HepG2 (cell line): ENCODE results near the gene LRRC45. TPM values are rescaled to one million over a fixed set of nuclear protein-coding genes. Genes with fewer than 3 reads are reported as not detected.
A peak's percentile ranks its signal among the peaks of the same experiment; 100 is the strongest.

Experiments
- ELF4 ChIP-seq: sonication (generic); formaldehyde crosslinking; IDR thresholded peaks from 2 replicates; pipeline ENCODE4 v1.5.0; 2020; ENCODE audit warnings: missing genetic modification reagents, mild to moderate bottlenecking, moderate library complexity, borderline replicate concordance
- GMEB1 ChIP-seq: sonication (generic); formaldehyde crosslinking; IDR thresholded peaks from 2 replicates; pipeline ENCODE4 v1.5.1; 2020; ENCODE audit warnings: missing genetic modification reagents, mild to moderate bottlenecking, borderline replicate concordance
- HMG20B ChIP-seq: conservative IDR thresholded peaks from 2 replicates; pipeline ENCODE4 v1.6.1; 2016; ENCODE audit warnings: missing genetic modification reagents, missing compliant biosample characterization
- ZBTB33 ChIP-seq: sonication (generic); formaldehyde crosslinking; IDR thresholded peaks from 2 replicates; pipeline ENCODE4 v1.4.0; 2020; ENCODE audit warnings: missing genetic modification reagents
- ZNF749 ChIP-seq: sonication (generic); formaldehyde crosslinking; IDR thresholded peaks from 2 replicates; pipeline ENCODE4 v1.8.0; 2022; ENCODE audit warnings: mild to moderate bottlenecking, missing genetic modification reagents, moderate library complexity, borderline replicate concordance
- polyA plus RNA-seq, 8 experiments: library from polyadenylated mRNA; depleted of rRNA in 3 of 8; stranded (reverse) in 7 of 8; unstranded in 1 of 8; fragments of >200 nt; fragmentation: Illumina TruSeq in 4 of 8; extraction: Trizol in 4 of 8; gene quantifications; 2 replicates each; pipeline versions ENCODE4 v1.2.1 to v1.2.3, GENCODE V29; 2011 to 2016; ENCODE audit warnings: low read depth in 4 of 8, missing spikeins in 1 of 8, mixed read lengths in 1 of 8; ENCODE audit not compliant: insufficient read depth in 1 of 8
- total RNA-seq, 5 experiments: library from RNA; depleted of rRNA; stranded (reverse); fragments of >200 nt; fragmentation: Illumina TruSeq; extraction: Trizol; gene quantifications; 2 replicates each; pipeline ENCODE4 v1.2.3, GENCODE V29; 2016; ENCODE audit warnings: low read depth in 1 of 5
- TF ChIP-seq, protein P1 (sequence below): sonication (generic); formaldehyde crosslinking; IDR thresholded peaks from 2 replicates; pipeline ENCODE4 v1.8.1; 2022; ENCODE audit warnings: low read depth, mild to moderate bottlenecking, missing genetic modification reagents
- TF ChIP-seq, protein P2 (sequence below): fragments of 450-650 bp; IDR thresholded peaks from 2 replicates; pipeline ENCODE4 v1.6.1; 2016
- TF ChIP-seq, protein P3 (sequence below): sonication (generic); formaldehyde crosslinking; IDR thresholded peaks from 2 replicates; pipeline ENCODE4 v1.9.0; 2021; ENCODE audit warnings: missing genetic modification reagents, borderline replicate concordance
- TF ChIP-seq, protein P4 (sequence below): sonication (generic); formaldehyde crosslinking; IDR thresholded peaks from 2 replicates; pipeline ENCODE4 v1.5.1; 2020; ENCODE audit warnings: mild to moderate bottlenecking, missing genetic modification reagents, moderate library complexity
- TF ChIP-seq, protein P5 (sequence below): sonication (generic); formaldehyde crosslinking; IDR thresholded peaks from 2 replicates; pipeline ENCODE4 v1.9.0; 2021; ENCODE audit warnings: missing genetic modification reagents, mild to moderate bottlenecking, borderline replicate concordance

The LRRC45 gene
- total and polyA plus RNA-seq, 2 of the 13 experiments (the other 11 are each of a cell fraction or from before 2014, with no cell fraction given), result 11.6 to 48.1 TPM

GRCh38 chr17:81994593-81995462, 28.3 kb upstream of the LRRC45 start (continued):
- no peak; the same call in 1 of the 2 replicates for TF ChIP-seq ZBTB33 (CRISPR knock-in tag)
- TF ChIP-seq ELF4, result no peak
- TF ChIP-seq GMEB1 (CRISPR knock-in tag), result no peak
- peak; percentile 97 for TF ChIP-seq ZNF749 (CRISPR knock-in tag)
- TF ChIP-seq, protein P1, sequence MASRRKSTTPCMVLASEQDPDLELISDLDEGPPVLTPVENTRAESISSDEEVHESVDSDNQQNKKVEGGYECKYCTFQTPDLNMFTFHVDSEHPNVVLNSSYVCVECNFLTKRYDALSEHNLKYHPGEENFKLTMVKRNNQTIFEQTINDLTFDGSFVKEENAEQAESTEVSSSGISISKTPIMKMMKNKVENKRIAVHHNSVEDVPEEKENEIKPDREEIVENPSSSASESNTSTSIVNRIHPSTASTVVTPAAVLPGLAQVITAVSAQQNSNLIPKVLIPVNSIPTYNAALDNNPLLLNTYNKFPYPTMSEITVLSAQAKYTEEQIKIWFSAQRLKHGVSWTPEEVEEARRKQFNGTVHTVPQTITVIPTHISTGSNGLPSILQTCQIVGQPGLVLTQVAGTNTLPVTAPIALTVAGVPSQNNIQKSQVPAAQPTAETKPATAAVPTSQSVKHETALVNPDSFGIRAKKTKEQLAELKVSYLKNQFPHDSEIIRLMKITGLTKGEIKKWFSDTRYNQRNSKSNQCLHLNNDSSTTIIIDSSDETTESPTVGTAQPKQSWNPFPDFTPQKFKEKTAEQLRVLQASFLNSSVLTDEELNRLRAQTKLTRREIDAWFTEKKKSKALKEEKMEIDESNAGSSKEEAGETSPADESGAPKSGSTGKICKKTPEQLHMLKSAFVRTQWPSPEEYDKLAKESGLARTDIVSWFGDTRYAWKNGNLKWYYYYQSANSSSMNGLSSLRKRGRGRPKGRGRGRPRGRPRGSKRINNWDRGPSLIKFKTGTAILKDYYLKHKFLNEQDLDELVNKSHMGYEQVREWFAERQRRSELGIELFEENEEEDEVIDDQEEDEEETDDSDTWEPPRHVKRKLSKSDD (CRISPR knock-in tag), result peak; percentile 67; the same call in 1 of the 2 replicates
- TF ChIP-seq, protein P2, sequence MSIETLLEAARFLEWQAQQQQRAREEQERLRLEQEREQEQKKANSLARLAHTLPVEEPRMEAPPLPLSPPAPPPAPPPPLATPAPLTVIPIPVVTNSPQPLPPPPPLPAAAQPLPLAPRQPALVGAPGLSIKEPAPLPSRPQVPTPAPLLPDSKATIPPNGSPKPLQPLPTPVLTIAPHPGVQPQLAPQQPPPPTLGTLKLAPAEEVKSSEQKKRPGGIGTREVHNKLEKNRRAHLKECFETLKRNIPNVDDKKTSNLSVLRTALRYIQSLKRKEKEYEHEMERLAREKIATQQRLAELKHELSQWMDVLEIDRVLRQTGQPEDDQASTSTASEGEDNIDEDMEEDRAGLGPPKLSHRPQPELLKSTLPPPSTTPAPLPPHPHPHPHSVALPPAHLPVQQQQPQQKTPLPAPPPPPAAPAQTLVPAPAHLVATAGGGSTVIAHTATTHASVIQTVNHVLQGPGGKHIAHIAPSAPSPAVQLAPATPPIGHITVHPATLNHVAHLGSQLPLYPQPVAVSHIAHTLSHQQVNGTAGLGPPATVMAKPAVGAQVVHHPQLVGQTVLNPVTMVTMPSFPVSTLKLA, result no peak
- TF ChIP-seq, protein P3, sequence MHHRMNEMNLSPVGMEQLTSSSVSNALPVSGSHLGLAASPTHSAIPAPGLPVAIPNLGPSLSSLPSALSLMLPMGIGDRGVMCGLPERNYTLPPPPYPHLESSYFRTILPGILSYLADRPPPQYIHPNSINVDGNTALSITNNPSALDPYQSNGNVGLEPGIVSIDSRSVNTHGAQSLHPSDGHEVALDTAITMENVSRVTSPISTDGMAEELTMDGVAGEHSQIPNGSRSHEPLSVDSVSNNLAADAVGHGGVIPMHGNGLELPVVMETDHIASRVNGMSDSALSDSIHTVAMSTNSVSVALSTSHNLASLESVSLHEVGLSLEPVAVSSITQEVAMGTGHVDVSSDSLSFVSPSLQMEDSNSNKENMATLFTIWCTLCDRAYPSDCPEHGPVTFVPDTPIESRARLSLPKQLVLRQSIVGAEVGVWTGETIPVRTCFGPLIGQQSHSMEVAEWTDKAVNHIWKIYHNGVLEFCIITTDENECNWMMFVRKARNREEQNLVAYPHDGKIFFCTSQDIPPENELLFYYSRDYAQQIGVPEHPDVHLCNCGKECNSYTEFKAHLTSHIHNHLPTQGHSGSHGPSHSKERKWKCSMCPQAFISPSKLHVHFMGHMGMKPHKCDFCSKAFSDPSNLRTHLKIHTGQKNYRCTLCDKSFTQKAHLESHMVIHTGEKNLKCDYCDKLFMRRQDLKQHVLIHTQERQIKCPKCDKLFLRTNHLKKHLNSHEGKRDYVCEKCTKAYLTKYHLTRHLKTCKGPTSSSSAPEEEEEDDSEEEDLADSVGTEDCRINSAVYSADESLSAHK, result no peak
- no peak for TF ChIP-seq HMG20B (CRISPR knock-in tag)
- TF ChIP-seq, protein P4, sequence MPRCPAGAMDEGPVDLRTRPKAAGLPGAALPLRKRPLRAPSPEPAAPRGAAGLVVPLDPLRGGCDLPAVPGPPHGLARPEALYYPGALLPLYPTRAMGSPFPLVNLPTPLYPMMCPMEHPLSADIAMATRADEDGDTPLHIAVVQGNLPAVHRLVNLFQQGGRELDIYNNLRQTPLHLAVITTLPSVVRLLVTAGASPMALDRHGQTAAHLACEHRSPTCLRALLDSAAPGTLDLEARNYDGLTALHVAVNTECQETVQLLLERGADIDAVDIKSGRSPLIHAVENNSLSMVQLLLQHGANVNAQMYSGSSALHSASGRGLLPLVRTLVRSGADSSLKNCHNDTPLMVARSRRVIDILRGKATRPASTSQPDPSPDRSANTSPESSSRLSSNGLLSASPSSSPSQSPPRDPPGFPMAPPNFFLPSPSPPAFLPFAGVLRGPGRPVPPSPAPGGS (CRISPR knock-in tag), result no peak
- TF ChIP-seq, protein P5, sequence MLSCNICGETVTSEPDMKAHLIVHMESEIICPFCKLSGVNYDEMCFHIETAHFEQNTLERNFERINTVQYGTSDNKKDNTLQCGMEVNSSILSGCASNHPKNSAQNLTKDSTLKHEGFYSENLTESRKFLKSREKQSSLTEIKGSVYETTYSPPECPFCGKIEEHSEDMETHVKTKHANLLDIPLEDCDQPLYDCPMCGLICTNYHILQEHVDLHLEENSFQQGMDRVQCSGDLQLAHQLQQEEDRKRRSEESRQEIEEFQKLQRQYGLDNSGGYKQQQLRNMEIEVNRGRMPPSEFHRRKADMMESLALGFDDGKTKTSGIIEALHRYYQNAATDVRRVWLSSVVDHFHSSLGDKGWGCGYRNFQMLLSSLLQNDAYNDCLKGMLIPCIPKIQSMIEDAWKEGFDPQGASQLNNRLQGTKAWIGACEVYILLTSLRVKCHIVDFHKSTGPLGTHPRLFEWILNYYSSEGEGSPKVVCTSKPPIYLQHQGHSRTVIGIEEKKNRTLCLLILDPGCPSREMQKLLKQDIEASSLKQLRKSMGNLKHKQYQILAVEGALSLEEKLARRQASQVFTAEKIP (CRISPR knock-in tag), result no peak
